Esophagus muscularis mucosa (tissue), 4 donors: ENCODE measurements around the gene TK2.

Experiments
- CTCF ChIP-seq, 3 experiments: fragments of 200-600 bp in 2 of 3; fragments of 450-650 bp in 1 of 3; sonication (generic) in 2 of 3; IDR thresholded peaks; one replicate each; pipeline ENCODE4 v1.5.1; 2017 to 2019; ENCODE audit warnings: antibody characterized with exemption in 3 of 3, mild to moderate bottlenecking in 2 of 3, moderate library complexity in 1 of 3
- EP300 ChIP-seq: sonication (generic); formaldehyde crosslinking; IDR thresholded peaks from one replicate; pipeline ENCODE4 v1.6.1; 2017; ENCODE audit warnings: antibody characterized with exemption
- POLR2A ChIP-seq: fragments of 450-650 bp; IDR thresholded peaks from one replicate; pipeline ENCODE4 v1.6.1; 2017; ENCODE audit warnings: antibody characterized with exemption, moderate library complexity, mild to moderate bottlenecking, low read depth
- POLR2AphosphoS5 ChIP-seq, 2 donors: sonication (generic); formaldehyde crosslinking; IDR thresholded peaks; one replicate each; pipeline ENCODE4 v1.6.1; 2017; ENCODE audit warnings: antibody characterized with exemption in 2 of 2

DNA sequence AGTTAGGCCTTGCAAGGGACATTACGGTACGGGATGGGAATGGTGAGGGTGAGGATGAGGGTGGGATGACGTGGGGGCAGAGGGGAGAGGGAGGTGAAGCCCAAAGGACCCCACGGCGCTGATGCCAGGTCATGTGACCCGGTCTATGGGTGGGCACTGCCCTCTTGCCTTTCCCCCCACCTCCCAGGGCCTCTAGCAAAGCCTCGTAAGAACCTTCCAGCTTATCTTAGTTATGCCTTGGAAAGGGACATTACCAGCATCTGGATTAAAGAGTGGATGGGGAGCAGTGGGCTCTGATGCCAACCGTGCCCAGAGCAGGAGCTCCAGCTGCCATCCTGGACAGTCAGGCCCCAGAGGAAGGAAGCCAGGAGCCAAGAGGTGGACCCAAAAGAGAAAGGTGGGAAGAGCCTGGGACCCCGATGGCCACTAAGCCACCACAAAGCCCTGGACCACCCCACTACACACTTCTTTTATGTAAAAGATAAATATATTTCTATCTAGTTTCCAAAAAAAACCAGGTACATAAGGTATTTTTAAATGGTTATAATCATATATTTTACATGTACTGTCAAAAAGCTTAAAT, 40.9 kb downstream of the TK2 start:
- TF ChIP-seq CTCF (IDR thresholded peaks at IDR 0.05) (no peak), POLR2A (no peak), POLR2AphosphoS5 (IDR thresholded peaks at IDR 0.05) (no peak), EP300 (no peak)
